Lower leg skin (tissue), 4 donors: ENCODE results near the gene BCAS2. TPM values are rescaled to one million over a fixed set of nuclear protein-coding genes. Genes with fewer than 3 reads are reported as not detected.

Source experiments
- DNase-seq, 2 donors: peaks; one replicate each; pipeline ENCODE4 v3.0.0-alpha.2; 2019; ENCODE audit warnings: low spot score in 2 of 2
- H3K4me3 ChIP-seq: fragments of 200-600 bp; sonication (generic); 2 replicates; pipeline ENCODE4 v1.5.1; 2017; ENCODE audit warnings: mild to moderate bottlenecking, low read depth; ENCODE audit not compliant: poor library complexity, severe bottlenecking
- CTCF ChIP-seq, 3 donors: fragments of 450-650 bp; IDR thresholded peaks; one replicate each; pipeline ENCODE4 v1.5.1; 2016; ENCODE audit warnings: antibody characterized with exemption in 3 of 3, mild to moderate bottlenecking in 3 of 3, moderate library complexity in 2 of 3
- POLR2A ChIP-seq, 2 donors: fragments of 450-650 bp; IDR thresholded peaks; one replicate each; pipeline ENCODE4 v1.6.1; 2016 to 2017; ENCODE audit warnings: antibody characterized with exemption in 2 of 2, mild to moderate bottlenecking in 1 of 2, moderate library complexity in 1 of 2
- WGBS, 2 donors: methylation state at CpG; one replicate each; pipeline ENCODE4 v1.1.5; 2018; 5-methylcytosine and 5-hydroxymethylcytosine counted together
- intact Hi-C: fragments of 100-400 bp; cut with DNase I; formaldehyde crosslinking; loops from one replicate; pipeline ENCODE4 v1.15.0; 2023; ENCODE audit warnings: low total_unique reads
- total RNA-seq, 4 donors: library from RNA; depleted of rRNA; stranded (reverse); fragments of >200 nt; gene quantifications; one replicate each; pipeline ENCODE4 v1.1.0, GENCODE V29; 2016

The BCAS2 gene
- total RNA-seq, 4 donors from 2014 or later: 30.0 to 38.6 (median 36.0) TPM

- no peak overlapping the region for H3K4me3 ChIP-seq
- intact Hi-C loops: no loop called here
- no peak for TF ChIP-seq POLR2A (IDR thresholded peaks at IDR 0.05)
- no peak for TF ChIP-seq CTCF (IDR thresholded peaks at IDR 0.05)
- 60 to 62% methylated on average over 9 of the region's 9 CpGs for WGBS, 2 donors
- DNase-seq: peak in 1 of 2 donors; percentile 39
These were observed 29.3 kb upstream of the BCAS2 start for GRCh38 chr1:114610546-114611245.

- no peak overlapping the region for H3K4me3 ChIP-seq
- 76 to 86% methylated on average over 2 of the region's 2 CpGs for WGBS, 2 donors
- intact Hi-C loops: no loop called here
- DNase-seq: no peak
- TF ChIP-seq POLR2A (IDR thresholded peaks at IDR 0.05) (no peak), CTCF (IDR thresholded peaks at IDR 0.05) (no peak)
These were observed 28.4 kb upstream of the BCAS2 start for GRCh38 chr1:114609826-114610225.

- no peak for DNase-seq
- 94 to 95% methylated on average over 3 of the region's 3 CpGs for WGBS, 2 donors
- intact Hi-C loops: no loop called here
- H3K4me3 ChIP-seq: no peak overlapping the region
- TF ChIP-seq POLR2A (IDR thresholded peaks at IDR 0.05) (no peak), CTCF (IDR thresholded peaks at IDR 0.05) (no peak)
These were observed 27.6 kb upstream of the BCAS2 start for GRCh38 chr1:114609026-114609425.

GRCh38 chr1:114607223-114607622 is 25.8 kb upstream of the BCAS2 start:
- intact Hi-C loops: no loop called here
- H3K4me3 ChIP-seq: no peak overlapping the region
- DNase-seq: no peak
- no peak for TF ChIP-seq POLR2A (IDR thresholded peaks at IDR 0.05)
- TF ChIP-seq CTCF (IDR thresholded peaks at IDR 0.05): no peak
- 69 to 73% methylated on average over 1 of the region's 1 CpG for whole genome bisulfite sequencing, 2 donors

- TF ChIP-seq POLR2A (IDR thresholded peaks at IDR 0.05) (no peak), CTCF (IDR thresholded peaks at IDR 0.05) (no peak)
- intact Hi-C loops: no loop called here
- WGBS, 2 donors: 96 to 97% methylated on average over 1 of the region's 1 CpG
- H3K4me3 ChIP-seq: no peak overlapping the region
- no peak for DNase-seq
These were observed 16.5 kb upstream of the BCAS2 start for GRCh38 chr1:114597949-114598348.

GRCh38 chr1:114595602-114596001 is 14.2 kb upstream of the BCAS2 start:
- DNase-seq: no peak
- H3K4me3 ChIP-seq: no peak overlapping the region
- TF ChIP-seq POLR2A (IDR thresholded peaks at IDR 0.05): no peak
- no peak for TF ChIP-seq CTCF (IDR thresholded peaks at IDR 0.05)
- intact Hi-C loops: no loop called here
